GM12801 (cell line): Measurements from ENCODE around the gene ITSN1.

ENCODE experiments used
- TF ChIP-seq, protein P1 (sequence below): IDR thresholded peaks from one replicate; pipeline ENCODE4 v1.5.1; 2011; ENCODE audit warnings: control low read depth; ENCODE audit not compliant: insufficient read length; ENCODE audit errors: extremely low read depth

The ITSN1 gene

GRCh38 chr21:33901412-33902288 is 259.3 kb downstream of the ITSN1 start:
- TF ChIP-seq, protein P1, sequence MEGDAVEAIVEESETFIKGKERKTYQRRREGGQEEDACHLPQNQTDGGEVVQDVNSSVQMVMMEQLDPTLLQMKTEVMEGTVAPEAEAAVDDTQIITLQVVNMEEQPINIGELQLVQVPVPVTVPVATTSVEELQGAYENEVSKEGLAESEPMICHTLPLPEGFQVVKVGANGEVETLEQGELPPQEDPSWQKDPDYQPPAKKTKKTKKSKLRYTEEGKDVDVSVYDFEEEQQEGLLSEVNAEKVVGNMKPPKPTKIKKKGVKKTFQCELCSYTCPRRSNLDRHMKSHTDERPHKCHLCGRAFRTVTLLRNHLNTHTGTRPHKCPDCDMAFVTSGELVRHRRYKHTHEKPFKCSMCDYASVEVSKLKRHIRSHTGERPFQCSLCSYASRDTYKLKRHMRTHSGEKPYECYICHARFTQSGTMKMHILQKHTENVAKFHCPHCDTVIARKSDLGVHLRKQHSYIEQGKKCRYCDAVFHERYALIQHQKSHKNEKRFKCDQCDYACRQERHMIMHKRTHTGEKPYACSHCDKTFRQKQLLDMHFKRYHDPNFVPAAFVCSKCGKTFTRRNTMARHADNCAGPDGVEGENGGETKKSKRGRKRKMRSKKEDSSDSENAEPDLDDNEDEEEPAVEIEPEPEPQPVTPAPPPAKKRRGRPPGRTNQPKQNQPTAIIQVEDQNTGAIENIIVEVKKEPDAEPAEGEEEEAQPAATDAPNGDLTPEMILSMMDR, result no peak

GRCh38 chr21:33902349-33902748 is 260.0 kb downstream of the ITSN1 start:
- TF ChIP-seq, protein P1, result no peak

DNA sequence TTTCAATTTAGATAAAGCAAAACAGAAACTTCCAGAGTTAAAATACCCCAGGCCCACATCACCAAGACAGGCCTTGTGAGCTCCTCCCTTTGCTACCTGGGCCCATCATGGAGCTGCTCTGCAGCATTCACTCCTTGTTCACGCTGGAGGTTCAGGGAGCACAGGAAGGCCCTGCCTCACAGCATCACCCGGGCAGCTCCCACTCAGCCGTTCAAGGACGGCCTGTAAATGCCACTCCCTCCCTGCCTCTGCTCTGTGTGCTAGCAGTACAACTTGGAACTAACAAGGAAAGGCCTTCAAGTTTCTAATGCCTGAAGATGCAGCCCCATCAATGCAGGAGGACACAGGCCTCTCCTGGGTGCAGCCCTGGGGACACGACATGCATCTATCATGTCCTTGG is 261.7 kb downstream of the ITSN1 start:
- TF ChIP-seq, protein P1, result no peak

GRCh38 chr21:33908760-33909159 is 266.5 kb downstream of the ITSN1 start:
- TF ChIP-seq, protein P1, result no peak

DNA sequence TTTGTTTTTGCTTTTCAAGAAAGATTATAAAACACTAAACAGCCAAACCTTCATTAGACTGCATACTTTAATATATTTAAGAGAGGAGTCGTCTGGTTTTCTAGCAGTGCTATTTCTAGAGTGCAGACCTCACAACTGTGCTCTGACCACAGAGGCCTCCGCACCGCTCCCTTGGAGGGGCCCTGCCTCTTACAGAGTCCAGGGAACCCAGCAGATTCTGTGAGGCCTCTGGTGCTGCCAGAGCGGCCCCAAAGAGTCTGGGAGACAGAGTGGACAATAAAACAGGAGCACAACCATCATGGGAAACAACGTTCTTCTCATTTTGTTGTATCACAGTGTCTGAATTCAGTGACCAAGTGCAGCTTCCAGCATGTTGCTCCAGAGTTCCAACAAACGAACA is 267.5 kb downstream of the ITSN1 start:
- TF ChIP-seq, protein P1, result no peak

- TF ChIP-seq, protein P1, result no peak
Observed at GRCh38 chr21:33914188-33914587, 271.9 kb downstream of the ITSN1 start.

DNA sequence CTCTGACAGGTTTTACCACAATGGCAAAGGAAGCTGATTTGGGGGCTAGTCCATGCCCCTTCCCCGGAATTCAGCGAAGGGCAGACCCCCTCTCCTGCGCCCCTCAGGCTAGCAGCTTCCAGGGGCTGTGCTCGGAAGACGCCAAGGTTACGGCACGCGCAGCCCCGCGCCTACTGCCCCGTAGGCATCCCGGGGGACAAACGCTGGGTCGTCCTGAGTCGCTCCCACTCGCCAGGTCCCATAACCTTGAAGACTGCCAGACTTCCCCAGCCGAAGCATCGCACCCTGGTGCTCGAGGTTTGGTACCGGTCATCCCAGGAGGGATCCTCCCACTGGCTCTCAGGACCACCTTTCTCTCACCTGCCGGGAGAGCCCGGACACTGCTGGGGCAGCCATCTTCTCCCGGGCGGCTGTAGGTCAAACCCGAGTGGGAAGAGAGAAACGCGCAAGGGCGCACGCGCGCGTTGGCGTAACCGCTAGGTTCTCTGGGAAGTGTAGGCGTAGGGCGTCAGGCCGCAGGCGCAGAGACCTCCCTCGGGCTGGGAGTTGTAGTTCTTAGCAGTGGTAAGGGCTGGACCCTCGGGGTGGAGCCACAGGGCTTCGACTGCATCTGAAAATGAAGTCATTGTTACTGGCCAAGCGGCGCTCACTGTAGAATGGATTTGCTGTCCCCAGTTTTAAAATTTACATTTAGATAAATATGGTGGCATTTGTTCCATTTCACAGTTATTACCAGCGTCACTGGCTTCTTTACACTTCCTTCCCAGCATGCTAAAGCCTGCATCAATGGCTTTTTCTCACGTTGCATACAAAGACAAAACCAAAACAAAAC is 273.3 kb downstream of the ITSN1 start, which contains the start of gene ATP5PO:
Gene ATP5PO (minus strand): TSS at position 437 of the 832 bp plus-strand sequence. CDS start 41 bp downstream, at position 396.
- TF ChIP-seq, protein P1, result no peak
